Psoas muscle (tissue), 8 donors: Measurements from ENCODE around the gene WDR93. TPM values are rescaled to one million over a fixed set of nuclear protein-coding genes. Genes with fewer than 3 reads are reported as not detected.
"Not testable (repeated sequence)": the region's sequence is repeated elsewhere in the genome, so short reads cannot be mapped to it uniquely, and the experiment has no call there.

Experiments
- ATAC-seq, 4 donors: fragments of 200-7000 bp; cut with Tn5 transposase; one replicate each; pipeline ENCODE4 v1.9.1; 2020; ENCODE audit warnings: moderate library complexity in 3 of 4, mild to moderate bottlenecking in 2 of 4
- DNase-seq, 2 donors: peaks; one replicate each; pipeline ENCODE4 v3.0.0-alpha.2; 2020
- H3K27ac ChIP-seq: fragments of 200-600 bp; one replicate; pipeline ENCODE4 v1.8.0; 2022
- H3K27me3 ChIP-seq, 3 donors: fragments of 200-600 bp in 1 of 3; one replicate each; pipeline versions ENCODE4 v1.6.1 to v1.8.0; 2013 to 2022; ENCODE audit warnings: low read length in 2 of 3, mild to moderate bottlenecking in 2 of 3, moderate library complexity in 1 of 3; ENCODE audit not compliant: insufficient read depth in 3 of 3
- H3K36me3 ChIP-seq, 2 donors: fragments of 200-600 bp in 1 of 2; one replicate each; pipeline versions ENCODE4 v1.6.1 to v1.8.0; 2013 to 2022; ENCODE audit warnings: low read depth in 1 of 2, mild to moderate bottlenecking in 1 of 2, moderate library complexity in 1 of 2; ENCODE audit not compliant: insufficient read depth in 1 of 2
- H3K4me1 ChIP-seq: fragments of 200-600 bp; one replicate; pipeline ENCODE4 v1.8.0; 2022
- H3K4me3 ChIP-seq: fragments of 200-600 bp; one replicate; pipeline ENCODE4 v1.8.0; 2022; ENCODE audit warnings: mild to moderate bottlenecking
- H3K9me3 ChIP-seq: fragments of 200-600 bp; one replicate; pipeline ENCODE4 v1.8.0; 2022
- CTCF ChIP-seq: fragments of 200-600 bp; IDR thresholded peaks from one replicate; pipeline ENCODE4 v1.8.0; 2022; ENCODE audit warnings: antibody characterized with exemption
- WGBS, 3 donors: extraction: QIAGEN DNeasy Blood & Tissue Kit; methylation state at CpG; one replicate each; pipeline versions ENCODE4 v1.1.6 to v1.1.7; 2013; 5-methylcytosine and 5-hydroxymethylcytosine counted together
- intact Hi-C, 2 donors: fragments of 100-400 bp; cut with DNase I; formaldehyde crosslinking; loops; one replicate each; pipeline versions ENCODE4 v1.11.0 to v1.14.2; 2022
- polyA plus RNA-seq, 3 donors: library from polyadenylated mRNA; stranded (reverse); fragments of 200-250 nt; gene quantifications; one replicate each; pipeline ENCODE4 v1.2.3, GENCODE V29; 2013
- total RNA-seq, 4 donors: library from RNA; stranded (reverse); fragmentation: NEBNext Ultra II Directional in 2 of 4; extraction: Animal tissue kit (Norgen Biotek cat#: 25700) in 2 of 4; gene quantifications; one replicate each; pipeline versions ENCODE4 v1.2.1 to v1.2.4, GENCODE V29; 2021 to 2023
- donor health status: healthy with polysubstance abuse.
- donor health status: DM: no; HTN: no; CAD: no; lungs with moderate emphysema.
- donor health status: Bipolar disorder and iron deficiency.
- donor health status: healthy.
- donor health status: DM: yes; HTN: yes; CAD: no.
- donor health status: DM: no; HTN: no; CAD: no.
- donor health status: DM: no; HTN: no; CAD: no.
- donor health status: DM: yes; HTN: yes; CAD: no.

The WDR93 gene
- total and polyA plus RNA-seq, 7 donors: 0.03 TPM; not detected in 6

DNA sequence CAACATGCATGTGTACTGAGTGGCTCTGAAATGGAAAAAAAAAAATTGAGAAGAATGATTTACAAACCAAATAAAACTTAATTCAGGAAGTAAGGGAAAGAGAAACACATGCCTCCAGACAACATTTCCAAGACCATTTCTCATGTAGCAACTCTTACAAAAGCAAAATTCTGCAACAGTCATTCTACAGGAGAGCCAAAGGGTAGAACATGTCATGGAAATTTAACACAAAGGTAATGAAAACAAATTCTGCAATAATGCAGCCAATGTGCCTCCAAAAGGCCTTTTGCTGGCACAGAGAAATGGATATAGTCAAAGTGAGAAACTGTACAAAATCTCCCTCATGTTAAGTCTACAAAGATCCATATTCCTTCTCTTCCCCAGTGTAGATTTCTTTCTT lies 4.1 kb upstream of the WDR93 start:
- DNase-seq (no peak), ATAC-seq (no peak)
- H3K27ac ChIP-seq: no peak overlapping the region
- intact Hi-C loops: no loop called here
- no peak overlapping the region for H3K4me3 ChIP-seq
- H3K36me3 ChIP-seq: peaks cover 0 to 32% of the 10 kb centered on the region in 2 donors
- H3K4me1 ChIP-seq: peaks cover 7% of the 10 kb centered on the region
- H3K27me3 ChIP-seq: no peaks in the 10 kb centered on the region
- H3K9me3 ChIP-seq: no peaks in the 10 kb centered on the region
- TF ChIP-seq CTCF: no peak

- H3K27ac ChIP-seq: peak overlapping the region; percentile 72
- intact Hi-C loops, DNase-seq, H3K27me3 ChIP-seq, H3K4me1 ChIP-seq, H3K9me3 ChIP-seq: not testable (repeated sequence)
- peaks cover 0 to 11% of the 10 kb centered on the region in 2 donors for H3K36me3 ChIP-seq
- peak overlapping the region; percentile 86 for H3K4me3 ChIP-seq
- ATAC-seq: peak in 1 of 4 donors; percentile 2
- 41 to 60% (median 55%) methylated on average over 15 of the region's 15 CpGs for WGBS, 3 donors
These were observed 708 bp upstream of the WDR93 start for GRCh38 chr15:89689930-89690275.

- intact Hi-C loops: no loop called here
- DNase-seq (no peak), ATAC-seq (no peak)
- 40 to 74% (median 69%) methylated on average over 2 of the region's 2 CpGs for WGBS, 3 donors
- no peak for TF ChIP-seq CTCF
- no peak overlapping the region for H3K4me3 ChIP-seq
- H3K27ac ChIP-seq: no peak overlapping the region
- no peaks in the 10 kb centered on the region for H3K9me3 ChIP-seq
- H3K27me3 ChIP-seq: no peaks in the 10 kb centered on the region
- no peaks in the 10 kb centered on the region for H3K36me3 ChIP-seq
- H3K4me1 ChIP-seq: no peaks in the 10 kb centered on the region
These were observed 2.5 kb downstream of the WDR93 start for GRCh38 chr15:89693091-89693490.

DNA sequence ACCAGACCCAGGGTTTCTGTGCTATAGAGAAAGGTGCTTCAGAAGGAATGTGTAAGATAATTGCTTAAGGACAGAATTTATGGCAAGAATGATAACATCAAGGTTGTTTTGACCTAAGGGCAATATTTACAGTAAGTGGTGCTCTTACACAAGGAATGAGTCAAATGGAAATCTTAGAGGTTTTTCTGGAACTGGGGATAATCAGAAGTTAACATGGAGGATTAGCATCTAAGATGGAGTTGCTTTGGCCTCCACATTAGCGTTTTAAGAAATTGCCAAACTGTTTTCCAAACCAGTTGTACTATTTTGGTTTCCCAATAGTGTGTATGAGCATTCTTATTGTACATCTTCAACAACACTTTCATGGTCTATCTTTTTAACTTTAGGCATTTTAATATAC lies 3.1 kb downstream of the WDR93 start:
- DNase-seq (no peak), ATAC-seq (no peak)
- Histone ChIP-seq H3K4me3 (no peak overlapping the region), H3K27ac (no peak overlapping the region), H3K9me3 (no peaks in the 10 kb centered on the region), H3K4me1 (no peaks in the 10 kb centered on the region), H3K27me3 (no peaks in the 10 kb centered on the region), H3K36me3 (no peaks in the 10 kb centered on the region)
- 73 to 86% (median 79%) methylated on average over 1 of the region's 1 CpG for WGBS, 3 donors
- intact Hi-C loops: no loop called here
- no peak for TF ChIP-seq CTCF

- no peaks in the 10 kb centered on the region for H3K4me1 ChIP-seq
- H3K27ac ChIP-seq: no peak overlapping the region
- WGBS, 3 donors: 88 to 94% (median 91%) methylated on average over 1 of the region's 1 CpG
- DNase-seq (no peak), ATAC-seq (no peak)
- no peaks in the 10 kb centered on the region for H3K36me3 ChIP-seq
- no peaks in the 10 kb centered on the region for H3K9me3 ChIP-seq
- intact Hi-C loops: no loop called here
- H3K27me3 ChIP-seq: peaks cover 0 to 2% (median 0%) of the 10 kb centered on the region in 3 donors
- no peak overlapping the region for H3K4me3 ChIP-seq
- no peak for TF ChIP-seq CTCF
These were observed 4.6 kb downstream of the WDR93 start for GRCh38 chr15:89695198-89695597.
